Astrocyte (in vitro differentiated cells and primary cell): ENCODE measurements around the gene TMEM74B.

Experiments
- EZH2 ChIP-seq: IDR thresholded peaks from 2 replicates; pipeline ENCODE4 v1.6.1; 2012; ENCODE audit warnings: mild to moderate bottlenecking, low read length, inconsistent platforms; ENCODE audit not compliant: insufficient read depth
- TF ChIP-seq, protein P1 (sequence below): IDR thresholded peaks from 2 replicates; pipeline ENCODE4 v1.5.1; 2011; ENCODE audit warnings: low read depth, mild to moderate bottlenecking, inconsistent platforms, low read length, moderate library complexity; ENCODE audit not compliant: insufficient read depth

DNA sequence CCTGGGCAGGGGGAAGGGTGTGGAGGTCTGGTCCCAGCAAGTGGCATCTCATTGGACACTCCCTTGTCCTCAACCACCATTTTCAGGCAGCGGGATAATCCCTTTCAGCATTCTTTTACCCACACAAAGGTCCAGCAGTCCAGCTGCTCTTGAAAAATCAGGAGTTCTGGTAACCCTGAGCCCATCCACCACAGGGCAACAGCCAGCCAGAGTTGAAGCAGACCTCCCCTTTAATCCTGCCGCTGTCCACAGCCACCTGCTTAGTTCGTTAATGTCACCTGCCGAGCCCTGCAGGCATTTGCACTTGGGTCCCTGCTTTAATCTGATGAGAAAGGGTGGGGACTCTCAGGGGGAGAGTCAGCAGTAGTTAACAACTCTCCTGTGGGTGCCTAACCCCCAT is 11.1 kb downstream of the TMEM74B start:
- TF ChIP-seq, protein P1, sequence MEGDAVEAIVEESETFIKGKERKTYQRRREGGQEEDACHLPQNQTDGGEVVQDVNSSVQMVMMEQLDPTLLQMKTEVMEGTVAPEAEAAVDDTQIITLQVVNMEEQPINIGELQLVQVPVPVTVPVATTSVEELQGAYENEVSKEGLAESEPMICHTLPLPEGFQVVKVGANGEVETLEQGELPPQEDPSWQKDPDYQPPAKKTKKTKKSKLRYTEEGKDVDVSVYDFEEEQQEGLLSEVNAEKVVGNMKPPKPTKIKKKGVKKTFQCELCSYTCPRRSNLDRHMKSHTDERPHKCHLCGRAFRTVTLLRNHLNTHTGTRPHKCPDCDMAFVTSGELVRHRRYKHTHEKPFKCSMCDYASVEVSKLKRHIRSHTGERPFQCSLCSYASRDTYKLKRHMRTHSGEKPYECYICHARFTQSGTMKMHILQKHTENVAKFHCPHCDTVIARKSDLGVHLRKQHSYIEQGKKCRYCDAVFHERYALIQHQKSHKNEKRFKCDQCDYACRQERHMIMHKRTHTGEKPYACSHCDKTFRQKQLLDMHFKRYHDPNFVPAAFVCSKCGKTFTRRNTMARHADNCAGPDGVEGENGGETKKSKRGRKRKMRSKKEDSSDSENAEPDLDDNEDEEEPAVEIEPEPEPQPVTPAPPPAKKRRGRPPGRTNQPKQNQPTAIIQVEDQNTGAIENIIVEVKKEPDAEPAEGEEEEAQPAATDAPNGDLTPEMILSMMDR: no peak
- TF ChIP-seq EZH2: no peak
